NOMO-1 (cell line): ENCODE measurements around the gene ADRA2C.
A peak's percentile ranks its signal among the peaks of the same experiment; 100 is the strongest.

Source experiments
- DNase-seq, 2 experiments: peaks; one replicate each; lab custom pipeline; 2025; ENCODE audit not compliant: unreplicated experiment in 2 of 2; lab: John Stamatoyannopoulos, UW

The ADRA2C gene

DNA sequence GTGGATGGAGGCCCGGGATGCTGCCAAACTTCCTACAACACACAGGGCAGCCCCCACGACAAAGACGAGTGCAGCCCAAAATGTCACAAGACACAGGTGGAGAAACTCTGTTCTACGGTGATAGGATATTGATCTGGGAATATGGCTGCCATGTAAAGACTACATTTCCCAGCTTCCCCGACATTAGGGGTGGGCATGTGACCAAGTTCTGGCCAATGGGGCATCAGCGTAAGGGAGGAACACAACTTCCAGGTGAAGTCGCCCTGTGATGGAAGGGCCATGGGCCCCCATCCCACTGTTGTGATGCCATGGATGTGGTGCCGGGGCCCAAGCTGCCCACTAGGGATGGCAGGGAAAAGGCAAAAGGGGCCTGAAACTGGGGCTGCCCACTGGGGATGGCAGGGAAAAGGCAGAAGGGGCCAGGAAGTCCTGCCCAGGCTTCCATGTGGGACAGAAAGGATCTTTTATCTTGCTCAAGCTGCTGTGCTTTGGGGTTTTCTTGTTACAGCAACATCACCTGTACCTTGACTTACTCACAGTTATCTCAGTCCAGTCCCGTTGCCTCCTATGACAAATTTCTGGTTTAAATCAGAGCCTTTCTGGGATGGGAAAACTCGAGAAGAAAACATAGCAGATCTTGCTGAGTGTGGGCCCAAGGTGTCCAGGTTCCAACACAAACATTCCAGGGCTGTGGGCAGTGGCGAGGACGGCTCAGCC lies 9.7 kb upstream of the ADRA2C start:
- no peak for DNase-seq

DNA sequence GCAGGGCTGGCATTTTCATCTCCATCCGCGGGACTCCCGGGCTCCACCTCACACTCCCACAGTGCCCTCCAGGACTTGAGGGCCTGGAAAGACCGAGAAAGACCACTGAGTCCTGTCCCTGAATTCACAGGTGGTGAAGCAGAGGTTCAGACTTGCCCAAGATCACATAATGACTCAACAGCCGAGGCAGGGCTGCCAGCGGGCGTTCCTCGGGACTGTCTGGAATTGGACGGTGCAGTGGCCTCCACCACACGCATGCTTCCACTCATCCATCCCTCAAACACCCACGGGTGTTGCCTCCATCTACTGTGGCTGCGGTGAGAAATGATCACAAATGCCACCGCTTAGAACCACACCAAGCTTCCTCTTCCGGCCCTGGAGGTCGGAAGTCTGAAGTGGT lies 6.9 kb upstream of the ADRA2C start:
- DNase-seq = no peak

DNA sequence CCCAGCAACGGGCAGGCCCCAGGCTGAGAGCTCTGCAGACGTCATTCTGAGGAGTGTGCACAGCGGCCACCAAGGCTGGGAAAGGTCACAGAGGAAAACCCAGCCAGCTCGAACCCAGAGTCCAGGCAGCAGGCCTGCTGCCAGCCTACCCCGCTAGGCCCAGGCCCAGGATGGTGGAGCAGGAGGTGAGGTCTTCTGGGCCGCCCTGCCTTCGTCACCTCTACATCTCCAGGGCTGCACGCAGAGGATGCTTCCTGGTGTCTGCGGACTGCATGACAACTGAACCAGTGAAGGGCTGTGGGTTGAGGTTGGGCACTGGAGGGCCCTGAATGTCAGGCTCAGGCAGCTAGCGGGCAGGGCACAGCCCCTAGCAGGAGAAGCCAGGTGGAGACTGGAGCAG lies 5.8 kb upstream of the ADRA2C start:
- no peak for DNase-seq

DNA sequence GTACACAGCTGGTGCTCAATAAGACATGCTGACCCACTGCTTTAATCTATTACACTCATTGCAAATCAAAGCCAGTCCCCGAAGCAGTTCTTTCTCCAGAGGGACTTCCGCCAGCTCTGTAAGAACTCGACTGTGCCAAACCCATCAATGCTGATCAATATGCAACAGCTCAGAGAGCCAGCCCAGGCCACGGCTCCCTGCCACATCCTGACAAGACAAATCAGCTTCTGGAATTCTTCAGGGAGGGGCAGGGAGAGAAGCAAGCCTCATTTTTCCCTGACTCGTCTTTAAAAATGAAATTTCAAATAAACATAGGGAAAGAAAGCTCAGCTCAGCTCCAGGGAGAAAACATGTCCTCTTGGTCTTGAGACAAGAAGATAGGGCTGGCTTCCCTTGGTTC lies 5.3 kb upstream of the ADRA2C start:
- no peak for DNase-seq

DNA sequence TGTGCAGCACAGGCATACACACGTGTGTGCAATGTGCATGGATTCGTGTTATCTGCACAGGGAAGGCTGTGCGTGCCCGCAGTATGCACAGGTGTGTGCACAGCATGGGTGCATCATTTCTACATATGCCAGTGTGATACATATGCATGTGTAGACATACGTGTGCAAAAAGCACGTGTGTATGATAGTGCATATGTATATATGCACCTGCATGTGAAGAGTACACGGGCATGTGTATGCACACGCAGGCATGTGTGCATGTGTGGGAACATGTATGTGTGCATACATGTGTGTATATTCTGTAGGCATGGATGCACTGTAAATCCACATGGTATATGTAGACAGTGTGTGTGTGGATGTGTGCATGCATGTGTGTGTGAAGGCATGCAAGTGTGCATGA lies 3.9 kb upstream of the ADRA2C start:
- DNase-seq = no peak

DNA sequence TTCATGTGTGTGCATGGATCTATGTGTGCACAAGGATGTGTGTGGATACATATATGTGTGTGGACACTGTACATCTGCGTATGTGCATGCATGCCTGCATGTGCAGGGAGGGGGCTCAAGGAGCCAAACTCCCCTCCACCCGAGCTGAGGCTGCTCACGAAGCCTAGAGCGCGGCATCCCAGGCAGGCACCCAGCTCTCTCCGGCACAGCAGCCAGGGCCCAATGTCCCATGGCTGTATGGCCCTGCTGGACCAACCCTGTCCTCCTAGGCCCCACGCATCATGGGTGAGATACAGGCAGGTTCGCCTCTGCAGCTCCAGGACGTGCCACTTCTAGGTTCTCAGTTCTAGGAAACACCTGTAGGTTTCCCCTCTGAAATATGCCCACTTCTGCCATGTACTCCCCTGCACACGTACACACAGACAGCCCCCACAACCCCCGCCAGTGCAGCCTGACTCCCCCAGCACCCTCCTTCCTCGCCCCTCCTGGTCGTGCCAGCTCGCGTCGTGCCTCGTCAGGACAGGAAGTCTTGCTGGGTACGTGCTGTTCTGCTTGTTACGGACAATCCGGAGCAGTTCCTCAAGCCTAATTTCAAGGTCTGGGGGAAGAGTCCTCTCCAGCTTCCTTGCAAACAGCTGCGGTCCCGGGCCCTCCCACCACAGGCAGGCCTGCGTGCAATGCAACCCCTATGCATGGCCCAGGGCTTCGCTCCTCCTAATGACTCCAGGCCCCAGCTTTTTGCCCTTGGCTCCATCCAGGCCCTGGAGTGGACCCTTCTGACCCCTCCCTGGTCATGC lies 3.2 kb upstream of the ADRA2C start:
- DNase-seq = peak; percentile 37 to 52

DNA sequence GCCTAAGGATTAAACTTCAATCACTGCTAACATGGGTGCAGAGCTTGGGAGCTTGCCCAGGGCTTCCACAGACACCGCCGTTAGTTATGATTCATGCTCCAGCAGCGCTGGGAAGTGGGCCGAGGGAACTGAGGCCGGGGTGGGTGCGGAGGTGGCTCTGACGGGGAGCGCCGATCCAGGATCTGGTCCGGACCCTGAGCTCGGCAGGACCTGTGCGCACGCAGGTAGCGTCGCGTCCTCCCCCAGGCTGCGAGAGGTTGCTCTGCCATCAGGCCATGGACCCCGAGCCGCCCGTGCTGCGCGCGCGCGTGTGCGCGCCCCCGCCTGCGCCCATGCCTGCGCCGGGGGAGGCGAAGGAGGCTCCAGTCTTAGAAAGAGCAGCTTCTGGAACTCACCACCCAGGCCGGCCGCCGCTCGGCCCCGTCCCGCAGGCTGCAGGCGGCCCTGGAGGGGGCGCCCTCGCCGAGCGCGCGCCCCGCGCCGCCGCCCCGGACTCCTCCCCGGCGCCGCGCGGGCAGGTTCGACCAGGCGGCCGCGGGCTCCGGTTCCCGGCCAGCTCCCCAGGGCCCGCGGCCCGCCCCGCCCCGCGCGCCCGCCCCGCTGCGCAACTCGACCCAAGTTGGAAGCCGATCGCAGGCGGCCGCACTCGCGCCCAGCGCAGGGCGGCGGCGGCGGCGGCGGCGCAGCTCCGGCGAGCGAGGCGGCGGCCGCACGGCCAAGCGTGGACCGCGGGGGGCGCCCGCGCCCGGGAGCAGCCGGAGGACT lies 732 bp upstream of the ADRA2C start:
- DNase-seq = peak; percentile 60 to 71

DNA sequence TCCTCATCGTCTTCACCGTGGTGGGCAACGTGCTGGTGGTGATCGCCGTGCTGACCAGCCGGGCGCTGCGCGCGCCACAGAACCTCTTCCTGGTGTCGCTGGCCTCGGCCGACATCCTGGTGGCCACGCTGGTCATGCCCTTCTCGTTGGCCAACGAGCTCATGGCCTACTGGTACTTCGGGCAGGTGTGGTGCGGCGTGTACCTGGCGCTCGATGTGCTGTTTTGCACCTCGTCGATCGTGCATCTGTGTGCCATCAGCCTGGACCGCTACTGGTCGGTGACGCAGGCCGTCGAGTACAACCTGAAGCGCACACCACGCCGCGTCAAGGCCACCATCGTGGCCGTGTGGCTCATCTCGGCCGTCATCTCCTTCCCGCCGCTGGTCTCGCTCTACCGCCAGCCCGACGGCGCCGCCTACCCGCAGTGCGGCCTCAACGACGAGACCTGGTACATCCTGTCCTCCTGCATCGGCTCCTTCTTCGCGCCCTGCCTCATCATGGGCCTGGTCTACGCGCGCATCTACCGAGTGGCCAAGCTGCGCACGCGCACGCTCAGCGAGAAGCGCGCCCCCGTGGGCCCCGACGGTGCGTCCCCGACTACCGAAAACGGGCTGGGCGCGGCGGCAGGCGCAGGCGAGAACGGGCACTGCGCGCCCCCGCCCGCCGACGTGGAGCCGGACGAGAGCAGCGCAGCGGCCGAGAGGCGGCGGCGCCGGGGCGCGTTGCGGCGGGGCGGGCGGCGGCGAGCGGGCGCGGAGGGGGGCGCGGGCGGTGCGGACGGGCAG lies 792 bp downstream of the ADRA2C start:
- no peak for DNase-seq

DNA sequence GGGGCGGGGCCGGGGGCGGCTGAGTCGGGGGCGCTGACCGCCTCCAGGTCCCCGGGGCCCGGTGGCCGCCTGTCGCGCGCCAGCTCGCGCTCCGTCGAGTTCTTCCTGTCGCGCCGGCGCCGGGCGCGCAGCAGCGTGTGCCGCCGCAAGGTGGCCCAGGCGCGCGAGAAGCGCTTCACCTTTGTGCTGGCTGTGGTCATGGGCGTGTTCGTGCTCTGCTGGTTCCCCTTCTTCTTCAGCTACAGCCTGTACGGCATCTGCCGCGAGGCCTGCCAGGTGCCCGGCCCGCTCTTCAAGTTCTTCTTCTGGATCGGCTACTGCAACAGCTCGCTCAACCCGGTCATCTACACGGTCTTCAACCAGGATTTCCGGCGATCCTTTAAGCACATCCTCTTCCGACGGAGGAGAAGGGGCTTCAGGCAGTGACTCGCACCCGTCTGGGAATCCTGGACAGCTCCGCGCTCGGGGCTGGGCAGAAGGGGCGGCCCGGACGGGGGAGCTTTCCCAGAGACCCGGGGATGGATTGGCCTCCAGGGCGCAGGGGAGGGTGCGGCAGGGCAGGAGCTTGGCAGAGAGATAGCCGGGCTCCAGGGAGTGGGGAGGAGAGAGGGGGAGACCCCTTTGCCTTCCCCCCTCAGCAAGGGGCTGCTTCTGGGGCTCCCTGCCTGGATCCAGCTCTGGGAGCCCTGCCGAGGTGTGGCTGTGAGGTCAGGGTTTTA lies 1.5 kb downstream of the ADRA2C start:
- peak; percentile 28 to 57 for DNase-seq

DNA sequence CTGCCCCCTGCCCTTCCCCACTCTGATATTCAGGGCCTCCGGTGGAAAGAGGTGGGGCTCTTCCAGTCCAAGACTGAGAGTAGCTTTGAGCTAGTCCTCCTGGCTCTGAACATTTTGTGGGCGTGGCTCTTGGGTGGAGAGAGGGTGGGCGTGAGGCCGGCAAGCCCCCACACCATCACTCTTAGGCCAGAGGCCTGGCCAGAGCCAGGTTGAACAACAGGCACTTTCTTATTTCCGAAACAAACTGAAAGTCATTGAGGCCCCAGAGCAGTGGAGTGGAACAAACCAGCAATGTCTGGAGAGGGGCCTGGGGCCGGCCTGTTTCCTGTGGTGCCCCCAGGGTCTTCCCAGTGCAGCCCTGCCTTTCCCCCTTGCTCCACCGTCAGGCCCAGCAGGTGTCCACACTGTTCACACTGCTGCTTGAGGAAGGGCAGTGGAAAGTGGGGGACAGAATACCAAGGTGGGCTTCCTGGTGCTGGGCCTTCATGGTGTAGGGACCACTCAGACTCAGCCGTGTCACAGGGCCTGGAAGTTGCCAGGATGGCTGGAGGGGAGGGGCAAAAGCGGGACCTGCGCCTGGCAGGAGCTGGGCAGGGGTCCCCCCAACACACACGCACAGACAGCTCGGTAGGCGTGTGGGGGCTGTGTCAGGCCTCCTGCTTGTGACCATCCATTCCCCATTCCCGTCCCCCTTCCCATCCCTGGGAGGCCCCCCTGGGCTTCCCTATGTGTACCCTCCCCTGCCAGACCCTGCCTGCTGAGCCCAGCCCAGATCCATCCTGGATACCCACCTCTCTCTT lies 2.9 kb downstream of the ADRA2C start:
- no peak for DNase-seq

DNA sequence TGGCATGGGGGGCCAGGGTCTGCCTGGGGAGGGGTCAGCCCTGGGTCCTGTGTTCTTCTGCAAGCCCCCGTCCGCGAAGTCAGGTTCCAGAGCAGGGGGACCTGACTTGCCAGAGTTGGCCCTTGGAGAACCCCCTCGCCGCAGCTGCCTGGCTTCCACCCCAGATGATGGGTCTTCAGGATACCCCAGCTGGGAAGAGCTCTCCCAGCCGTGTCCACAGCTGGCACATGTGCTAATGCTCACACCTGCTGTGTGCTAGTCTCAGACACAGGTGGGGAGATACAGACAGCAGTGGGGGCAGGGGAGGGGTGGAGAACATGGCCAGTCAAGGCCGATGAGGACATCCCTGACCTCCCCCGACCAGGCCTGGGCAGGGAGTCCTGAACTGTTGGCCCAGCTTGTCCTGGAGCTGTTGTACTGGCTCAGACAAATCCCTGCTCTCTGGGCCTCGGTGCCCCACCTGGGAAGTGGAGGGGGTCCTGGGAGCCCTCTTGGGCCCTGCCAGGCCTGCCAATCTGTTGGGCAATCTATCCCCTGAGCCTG lies 3.5 kb downstream of the ADRA2C start:
- no peak for DNase-seq

DNA sequence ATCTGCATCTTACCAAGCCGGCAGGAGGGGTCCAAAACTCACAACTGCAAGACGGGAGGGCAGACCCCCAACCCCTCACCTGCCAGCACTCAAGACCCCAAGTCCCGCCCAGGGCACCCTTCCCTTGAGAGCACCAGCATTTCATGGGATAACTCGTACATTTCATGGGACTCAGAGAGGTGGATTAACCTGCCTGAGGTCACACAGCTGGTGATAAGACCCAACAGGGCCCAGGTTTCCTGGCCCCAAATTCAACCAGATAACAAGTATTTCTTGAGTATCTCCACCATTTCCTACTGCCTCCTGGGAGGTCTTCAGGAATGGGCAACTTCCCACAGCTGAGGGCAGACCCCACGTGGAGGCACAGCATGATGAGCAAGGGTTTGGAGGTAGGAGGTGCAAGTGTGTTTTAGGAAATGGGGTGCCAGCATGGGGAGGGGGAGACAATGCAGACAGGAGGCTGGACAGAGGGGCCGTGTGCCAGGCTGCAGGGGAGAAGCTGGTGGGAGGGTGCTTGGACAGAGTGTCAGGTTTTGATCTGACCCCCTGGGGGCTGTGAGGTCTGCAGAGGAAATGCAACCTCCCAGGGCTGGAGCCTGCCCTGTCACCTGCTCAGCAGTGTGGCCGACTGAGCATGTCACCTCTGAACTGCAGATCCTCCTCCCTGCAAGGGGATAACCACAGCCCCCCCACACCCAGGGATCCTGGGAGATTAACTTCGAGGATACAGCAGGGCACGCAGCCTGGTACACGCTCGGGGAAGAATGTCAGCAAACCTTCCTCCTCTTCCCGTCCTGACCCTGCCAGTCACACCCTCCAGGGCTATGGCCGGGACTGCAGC lies 4.4 kb downstream of the ADRA2C start:
- no peak for DNase-seq

DNA sequence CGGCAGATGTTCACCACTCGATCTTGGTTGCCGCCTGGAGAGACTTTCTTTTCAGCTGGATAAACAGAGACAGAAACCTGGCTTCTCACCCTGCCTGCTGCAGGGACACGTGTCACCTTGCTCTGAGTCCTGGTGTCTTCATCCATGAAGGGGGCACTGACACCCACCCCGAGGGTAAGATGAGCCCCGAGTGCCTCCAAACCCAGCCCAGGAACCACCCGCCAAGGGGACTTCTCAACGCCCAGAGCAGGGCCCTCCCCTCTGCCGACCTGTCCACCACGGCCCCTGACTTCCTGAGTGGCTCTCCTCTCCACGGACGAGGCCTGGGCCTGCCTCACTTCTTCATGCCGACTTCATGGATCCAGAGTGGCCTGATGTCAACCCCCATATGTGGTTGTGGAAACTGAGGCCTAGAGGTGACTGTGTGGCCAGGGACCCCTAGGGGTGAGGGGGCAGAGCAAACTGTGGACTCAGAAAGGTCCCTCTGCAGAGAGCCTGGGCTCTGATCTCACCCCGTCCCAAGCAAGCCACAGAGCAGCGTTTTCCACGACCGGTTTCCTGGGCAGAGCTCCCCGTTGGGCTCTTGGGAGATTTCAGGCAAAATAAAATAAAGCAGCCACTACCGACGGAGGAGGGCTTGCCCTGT lies 5.1 kb downstream of the ADRA2C start:
- no peak for DNase-seq

DNA sequence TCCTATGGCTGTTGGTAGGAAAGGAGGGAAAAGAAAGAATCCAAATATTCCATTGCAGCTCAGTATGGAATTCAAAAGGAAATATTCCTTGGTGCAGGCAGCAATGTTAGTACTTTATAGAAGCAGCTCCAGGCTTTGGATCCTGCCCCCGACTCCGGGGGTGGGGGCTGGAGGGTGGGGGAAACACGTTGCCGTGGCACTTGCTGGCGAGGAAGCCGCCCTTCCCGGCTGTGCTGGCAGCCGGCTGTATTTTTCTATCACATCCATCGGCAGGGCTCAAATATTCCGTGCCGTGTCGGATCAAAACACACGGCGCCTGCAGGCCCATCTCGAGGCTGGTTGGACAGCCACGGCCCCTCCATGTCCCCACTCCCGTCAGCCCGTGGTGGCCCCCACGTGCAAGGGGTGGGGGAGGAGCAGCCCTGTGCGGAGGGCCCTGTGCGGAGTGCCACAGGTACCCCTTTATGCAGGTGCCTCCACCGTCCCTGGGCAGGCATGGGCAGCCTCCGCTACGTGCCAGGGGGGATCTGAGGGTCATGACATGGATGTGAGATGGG lies 5.8 kb downstream of the ADRA2C start:
- no peak for DNase-seq

DNA sequence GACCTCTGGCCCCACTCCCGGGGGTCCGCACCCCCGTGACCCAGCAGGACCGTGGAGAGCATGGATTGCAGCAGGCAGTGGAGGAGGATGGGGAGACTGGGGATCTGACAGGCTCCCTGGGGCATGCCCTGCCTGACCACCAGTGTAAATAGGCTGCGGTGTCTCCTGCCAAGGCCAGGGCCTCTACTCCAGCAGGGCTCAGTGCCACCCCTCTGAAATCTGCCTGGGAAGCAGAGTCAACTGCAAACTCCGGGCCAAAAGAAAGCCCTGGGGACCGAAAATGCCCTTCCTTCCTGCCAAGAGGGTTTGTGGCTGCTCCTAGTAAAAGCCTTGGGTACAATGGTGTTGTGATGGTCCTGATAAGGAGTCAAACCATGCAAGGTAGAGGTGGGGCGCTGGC lies 6.4 kb downstream of the ADRA2C start:
- DNase-seq = no peak

DNA sequence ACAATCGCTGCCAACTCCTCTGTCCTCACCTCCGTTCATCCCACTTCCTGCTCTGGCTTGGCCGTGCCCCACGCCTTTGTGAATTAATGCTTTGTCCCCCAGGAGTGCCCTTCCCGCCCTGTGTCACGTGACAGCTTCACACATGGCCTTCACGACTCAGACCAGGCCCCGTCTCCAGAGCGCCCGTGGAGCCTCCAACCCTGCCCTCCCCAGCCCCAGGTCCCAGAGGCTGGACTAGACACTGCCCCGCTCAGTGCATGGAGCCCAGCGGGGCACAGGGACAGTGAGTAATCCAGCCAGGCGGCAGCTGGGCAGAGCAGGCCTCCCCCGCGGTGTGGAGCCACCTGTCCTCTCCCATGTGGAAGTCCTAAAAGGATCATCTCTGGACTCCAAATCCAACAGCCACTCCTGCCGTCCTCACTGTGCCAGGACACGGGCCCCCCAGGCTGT lies 7.4 kb downstream of the ADRA2C start:
- no peak for DNase-seq

DNA sequence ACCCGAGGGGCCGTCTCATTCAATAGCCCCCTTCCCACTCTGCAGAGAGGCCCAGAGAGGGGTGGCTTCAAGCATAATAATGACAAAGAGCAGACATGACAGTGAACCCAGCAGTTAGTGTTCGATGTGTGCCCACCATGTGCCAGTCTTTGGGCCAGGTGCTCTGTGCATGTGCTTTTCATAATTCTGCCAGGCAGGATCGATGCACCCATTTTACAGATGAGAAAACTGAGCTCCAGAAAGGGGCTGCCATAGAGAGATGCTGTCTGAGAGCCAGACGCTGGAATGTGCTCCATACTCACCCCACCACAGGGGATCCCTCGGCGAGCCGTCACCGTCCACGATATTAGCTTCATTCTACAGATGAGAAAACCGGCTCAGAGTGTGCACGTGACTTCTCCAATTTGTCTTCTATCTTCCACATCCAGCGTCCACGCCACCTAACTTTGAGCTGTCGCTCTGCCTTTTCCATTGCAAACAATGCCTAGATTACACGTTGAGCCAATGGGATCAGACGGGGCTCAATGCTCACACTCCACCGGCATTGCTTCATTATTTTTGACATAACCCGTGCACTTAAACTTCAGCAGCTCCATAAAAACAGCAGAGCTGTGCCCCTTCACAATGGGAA lies 8.2 kb downstream of the ADRA2C start:
- DNase-seq = no peak
